Endometrium (tissue), 2 donors: ENCODE results near the gene SRPX.

Source experiments
- FAIRE-seq: peaks from 2 replicates; lab custom pipeline; 2012; peaks lifted over from hg19 to GRCh38; lab: Jason Lieb, UNC
- donor health status: control.
- donor health status: control.

Gene SRPX, protein sequence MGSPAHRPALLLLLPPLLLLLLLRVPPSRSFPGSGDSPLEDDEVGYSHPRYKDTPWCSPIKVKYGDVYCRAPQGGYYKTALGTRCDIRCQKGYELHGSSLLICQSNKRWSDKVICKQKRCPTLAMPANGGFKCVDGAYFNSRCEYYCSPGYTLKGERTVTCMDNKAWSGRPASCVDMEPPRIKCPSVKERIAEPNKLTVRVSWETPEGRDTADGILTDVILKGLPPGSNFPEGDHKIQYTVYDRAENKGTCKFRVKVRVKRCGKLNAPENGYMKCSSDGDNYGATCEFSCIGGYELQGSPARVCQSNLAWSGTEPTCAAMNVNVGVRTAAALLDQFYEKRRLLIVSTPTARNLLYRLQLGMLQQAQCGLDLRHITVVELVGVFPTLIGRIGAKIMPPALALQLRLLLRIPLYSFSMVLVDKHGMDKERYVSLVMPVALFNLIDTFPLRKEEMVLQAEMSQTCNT

DNA sequence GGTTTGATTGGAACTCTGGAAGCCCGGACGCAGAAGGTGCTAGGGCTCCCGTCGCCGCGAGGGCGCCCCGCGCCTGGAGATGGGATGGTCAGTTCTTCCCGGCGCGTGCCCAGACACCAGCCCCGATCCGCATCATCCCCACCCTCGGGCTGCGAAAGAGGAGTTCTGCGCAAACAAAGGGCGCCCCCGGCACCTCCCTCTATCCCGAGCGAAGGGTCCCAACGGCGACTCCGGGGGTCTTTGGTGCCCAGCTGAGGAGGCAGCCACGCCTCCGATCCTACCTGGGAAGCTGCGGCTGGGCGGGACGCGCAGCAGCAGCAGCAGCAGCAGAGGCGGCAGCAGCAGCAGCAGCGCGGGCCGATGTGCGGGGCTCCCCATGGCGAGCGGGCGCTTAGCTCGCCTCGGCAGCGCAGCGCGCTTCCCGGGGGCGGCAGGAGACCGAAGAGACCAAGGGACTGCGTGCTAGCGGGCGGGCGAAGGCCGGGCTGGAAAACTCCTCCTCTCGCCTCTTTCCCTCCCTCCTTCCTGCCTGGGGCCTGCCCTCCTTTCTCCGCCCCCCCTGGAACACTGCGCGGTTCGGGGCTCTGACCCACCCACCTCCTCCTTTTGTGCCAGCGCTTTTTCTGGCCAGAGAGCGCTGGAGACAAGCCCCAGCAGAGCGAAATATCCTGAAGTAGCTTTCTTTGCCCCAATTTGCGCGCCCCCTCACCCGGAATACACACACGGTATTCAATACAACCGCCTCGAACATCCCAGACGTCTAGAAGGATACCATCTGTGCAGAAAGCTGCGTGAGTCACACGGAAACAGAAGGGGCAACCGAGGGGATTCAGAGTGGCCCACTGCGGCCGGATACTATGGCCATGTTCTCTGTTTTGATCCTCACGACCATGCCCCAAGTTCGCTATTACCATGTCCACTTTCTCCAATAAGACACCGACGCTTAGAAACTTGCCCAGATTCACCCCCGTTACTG, at the start of gene SRPX:
SRPX (minus strand) TSS at position 457 of the 976 bp plus-strand sequence; CDS start at position 378, 79 bp downstream.
- FAIRE-seq = no peak

DNA sequence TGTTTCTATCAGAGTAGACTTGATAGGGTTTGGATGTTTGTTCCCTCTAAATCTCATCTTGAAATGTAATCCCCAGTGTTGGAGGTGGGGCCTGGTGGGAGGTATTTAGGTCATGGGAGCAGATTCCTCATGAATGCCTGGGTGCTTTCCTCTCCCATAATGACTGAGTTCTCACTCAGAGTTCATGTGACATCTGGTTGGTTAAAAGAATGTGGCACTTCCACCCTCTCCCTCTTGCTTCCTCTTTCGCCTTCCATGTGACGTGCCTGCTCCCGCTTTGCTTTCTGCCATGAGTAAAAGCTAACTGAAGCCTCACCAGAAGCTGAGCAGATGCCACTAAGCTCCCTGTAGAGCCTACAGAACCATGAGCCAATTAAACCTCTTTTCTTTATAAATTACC, 47.3 kb upstream of the SRPX start:
- no peak for FAIRE-seq

DNA sequence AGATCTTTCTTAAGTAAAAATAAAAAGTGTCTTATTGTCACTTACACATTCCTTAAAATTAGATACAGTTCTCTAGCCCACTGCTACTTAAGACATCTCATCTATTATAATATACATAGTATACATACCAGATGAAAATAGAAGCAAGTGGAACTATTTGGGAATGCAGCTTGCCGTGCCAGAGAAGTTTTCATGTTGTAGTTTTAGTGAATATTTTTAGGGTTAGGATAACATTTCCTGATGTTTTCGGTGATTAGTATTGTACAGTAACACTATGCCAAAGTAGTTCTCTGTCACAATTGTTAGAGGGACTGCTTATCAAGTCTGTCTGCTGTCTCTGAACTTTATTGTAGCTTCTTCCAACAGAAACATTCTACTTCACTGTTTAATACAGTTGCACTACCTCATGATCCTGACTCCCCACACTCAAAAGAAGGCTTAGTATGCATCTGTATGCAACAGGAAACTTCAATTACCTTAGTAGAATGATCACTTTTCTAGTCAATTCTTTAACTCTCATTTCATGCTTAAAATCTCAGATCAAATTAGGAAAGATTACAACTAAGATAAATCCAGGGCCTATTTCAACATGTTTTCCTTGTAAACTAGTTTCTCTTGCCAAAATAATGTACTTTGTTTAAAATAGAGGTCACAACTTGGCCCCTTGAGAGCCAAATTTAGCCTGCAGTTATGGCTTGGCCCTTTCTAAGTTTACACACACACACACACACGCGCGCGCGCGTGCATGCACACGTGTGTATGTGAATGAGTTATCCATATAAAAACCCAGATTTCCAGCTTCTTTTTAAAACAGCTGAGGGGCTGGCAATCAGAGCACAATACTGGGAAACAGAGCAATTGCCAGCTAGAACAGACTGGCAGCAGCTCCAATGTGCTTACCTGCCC, 42.3 kb upstream of the SRPX start:
- FAIRE-seq = no peak

DNA sequence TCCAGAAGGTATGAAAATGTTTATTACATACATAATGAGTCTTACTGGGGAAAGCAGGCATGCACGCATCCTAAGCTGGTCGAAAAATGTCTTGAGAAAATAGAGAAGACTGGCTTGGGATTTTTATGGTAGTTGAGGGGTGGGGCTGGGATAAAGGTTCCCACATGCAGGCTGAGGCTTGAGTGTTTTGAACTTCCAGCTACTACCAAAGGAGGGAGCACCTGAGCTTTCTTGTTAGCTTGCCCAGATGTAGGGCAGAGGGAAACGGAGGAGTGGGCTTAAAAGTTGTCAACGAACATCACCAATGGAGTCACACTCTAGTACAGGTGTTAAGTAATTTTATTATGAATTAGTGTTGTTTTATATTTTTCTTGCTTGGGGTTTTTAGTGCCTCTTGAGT, 39.6 kb upstream of the SRPX start:
- FAIRE-seq = no peak

DNA sequence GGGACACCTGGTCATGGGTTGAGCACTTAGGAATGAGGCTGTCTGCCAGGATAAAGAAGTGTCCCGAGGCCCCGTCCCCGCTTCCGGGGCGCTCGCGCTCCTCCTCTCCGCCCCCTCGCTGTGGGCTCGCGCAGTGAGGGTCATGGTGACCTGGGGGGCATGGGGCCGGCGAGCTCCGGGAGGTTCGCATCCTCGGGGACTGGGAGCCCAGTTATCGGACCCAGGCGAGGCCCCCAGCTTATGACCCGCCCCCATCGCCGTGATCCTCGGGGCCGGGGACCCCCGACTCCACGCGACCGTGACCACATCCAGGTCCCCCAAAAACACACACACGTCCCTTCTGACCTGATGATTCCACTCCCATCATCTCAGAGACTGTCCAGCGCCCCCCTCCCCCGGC, 35.3 kb upstream of the SRPX start:
- no peak for FAIRE-seq

DNA sequence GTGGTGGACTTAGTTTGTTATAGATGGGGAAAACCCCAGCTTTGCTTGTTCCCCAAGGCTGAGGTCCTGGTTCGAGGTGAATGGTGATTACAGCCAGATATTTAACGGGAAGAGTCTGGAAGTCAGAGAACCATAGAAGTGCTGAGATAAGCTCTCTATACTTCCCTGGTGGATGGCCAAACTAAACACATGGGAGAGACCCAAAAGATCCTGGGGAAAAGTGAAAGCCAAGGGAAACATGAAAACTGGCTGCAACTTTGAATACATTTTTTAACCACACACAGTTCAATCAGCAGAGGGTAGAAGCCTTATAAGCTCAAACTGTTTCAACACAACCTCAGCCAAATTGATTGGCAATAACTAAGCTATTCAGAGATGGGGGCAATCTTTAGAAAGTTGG, 29.3 kb upstream of the SRPX start:
- no peak for FAIRE-seq

DNA sequence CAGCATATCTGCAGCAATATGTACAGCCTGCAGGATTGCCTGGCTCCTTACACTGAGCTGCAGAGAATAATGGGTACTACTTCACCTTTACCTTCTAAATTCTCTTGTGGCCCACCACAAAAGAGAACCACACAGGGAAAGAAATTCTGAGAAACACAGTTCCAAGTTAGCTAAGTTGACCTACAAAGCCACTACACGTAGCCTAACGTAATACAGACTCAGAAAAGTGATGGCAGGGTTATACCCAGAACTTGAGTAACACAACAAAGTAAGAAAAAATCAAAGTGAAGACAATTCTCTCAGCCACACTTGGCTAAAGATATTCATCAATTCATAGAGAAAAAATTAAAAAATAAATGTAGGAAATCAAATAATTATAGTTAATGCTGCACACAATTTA, 26.4 kb upstream of the SRPX start:
- no peak for FAIRE-seq

DNA sequence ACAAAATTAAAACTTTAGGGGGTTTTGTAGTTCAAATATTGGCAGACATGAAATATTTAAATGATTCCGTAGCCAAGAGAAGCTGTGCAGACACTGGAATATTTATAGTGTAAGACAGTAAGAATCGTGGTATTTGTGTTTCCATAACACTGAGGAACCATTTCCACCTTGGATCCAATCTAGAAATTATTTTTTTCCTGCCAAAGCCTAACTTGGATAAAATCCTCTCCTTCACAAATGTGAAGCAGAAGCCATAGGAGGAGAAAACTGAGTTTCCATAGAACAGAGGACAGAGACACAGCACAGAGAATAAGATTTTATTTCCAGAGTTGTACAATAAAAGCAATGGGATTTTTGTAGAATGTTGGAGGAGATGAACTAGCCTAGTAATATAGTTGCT, 19.9 kb upstream of the SRPX start:
- FAIRE-seq = no peak

DNA sequence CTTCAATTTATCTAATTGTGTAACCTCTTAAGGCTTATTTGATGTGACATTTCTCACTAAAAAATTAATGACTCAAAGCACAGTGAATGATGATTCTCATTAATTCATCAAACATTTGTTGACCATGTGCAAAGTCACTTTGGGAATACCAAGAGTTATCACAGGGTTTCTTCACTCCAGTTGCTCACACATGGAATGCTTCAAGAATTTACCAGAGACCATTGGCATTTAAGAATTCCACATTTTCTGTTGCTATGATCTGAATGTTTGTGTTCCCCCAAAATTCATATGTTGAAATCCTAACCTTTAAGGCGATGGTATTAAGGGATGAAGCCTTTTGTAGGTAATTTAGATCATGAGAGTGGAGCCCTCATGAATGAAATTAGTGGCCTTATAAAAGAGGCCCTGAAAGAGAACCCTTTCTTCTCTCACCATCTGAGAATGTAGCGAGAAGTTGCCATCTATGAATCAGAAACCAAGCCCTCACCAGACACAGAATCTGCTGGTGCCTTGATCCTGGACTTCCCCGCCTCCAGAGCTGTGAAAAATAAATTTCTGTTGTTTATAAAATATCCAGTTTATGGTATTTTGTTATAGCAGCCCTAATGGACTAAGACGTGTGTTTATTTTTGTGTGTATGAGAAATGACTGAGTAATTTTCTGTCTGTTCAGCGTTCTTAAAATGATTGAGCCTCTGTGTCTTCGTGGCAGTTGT, 16.4 kb upstream of the SRPX start:
- no peak for FAIRE-seq

DNA sequence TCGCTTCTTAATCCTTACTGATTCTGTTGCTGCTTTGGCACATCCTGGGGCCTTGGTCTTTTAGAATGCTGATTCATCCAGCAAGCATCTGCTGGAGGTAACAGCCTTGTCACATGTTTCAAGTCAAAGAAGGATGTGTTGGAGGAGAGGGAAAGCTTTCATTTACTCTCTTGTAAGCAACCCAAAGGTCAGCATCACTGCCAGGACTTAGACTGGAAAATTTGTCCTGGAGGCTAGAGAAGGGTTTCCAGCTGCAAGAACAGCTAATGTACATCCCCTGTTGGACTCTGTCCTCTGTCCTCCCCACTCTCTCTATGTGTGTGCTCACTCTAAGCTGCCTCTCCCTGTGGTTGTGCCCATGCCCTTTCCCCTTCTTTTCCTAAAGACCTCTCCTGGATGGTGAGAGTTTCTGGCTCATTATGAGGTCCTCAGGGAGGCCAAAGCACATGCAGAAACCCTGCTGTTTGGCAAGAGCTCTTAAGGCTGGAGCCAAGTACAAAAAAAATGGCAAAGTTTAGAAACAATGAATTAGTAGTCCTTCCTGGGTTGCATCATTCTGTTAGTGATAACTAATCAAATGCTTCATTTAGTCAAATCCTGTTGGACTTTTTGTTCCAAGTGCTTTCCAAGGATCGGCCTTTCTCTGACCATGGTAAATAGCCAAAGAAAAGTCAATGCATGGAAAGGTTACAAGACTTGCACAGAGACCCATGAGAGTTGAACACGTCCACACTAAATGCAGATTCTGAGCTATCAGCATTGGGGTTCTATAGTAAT, 13.4 kb upstream of the SRPX start:
- FAIRE-seq = no peak

DNA sequence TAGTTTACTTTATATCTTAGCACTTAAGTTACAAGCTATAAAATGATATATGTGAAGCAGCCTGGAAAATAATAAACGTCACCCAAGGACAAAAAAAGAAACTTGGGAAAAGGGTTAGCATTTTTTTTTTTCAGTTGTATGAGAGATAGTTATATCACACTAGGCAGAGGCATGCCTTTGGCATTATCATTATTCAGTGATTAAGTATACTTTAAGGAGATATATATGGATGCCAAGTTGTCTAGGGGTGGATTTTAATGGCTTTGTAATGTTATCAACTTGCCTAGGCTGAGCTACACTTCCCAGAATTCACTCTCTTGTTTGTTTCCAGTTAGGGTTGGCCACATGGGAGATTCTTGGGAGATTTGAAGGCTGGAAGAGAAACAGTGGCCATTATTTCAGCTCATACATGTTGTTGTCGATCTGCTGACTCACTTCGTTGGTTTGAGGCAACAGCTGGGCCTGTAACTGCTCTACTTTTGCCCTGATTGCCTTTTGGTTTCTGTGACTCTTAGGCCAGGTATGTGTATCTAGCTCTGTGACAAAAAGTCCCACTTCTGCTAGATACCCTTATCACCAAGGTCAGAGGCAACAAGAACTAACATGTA, 11.5 kb upstream of the SRPX start:
- no peak for FAIRE-seq

DNA sequence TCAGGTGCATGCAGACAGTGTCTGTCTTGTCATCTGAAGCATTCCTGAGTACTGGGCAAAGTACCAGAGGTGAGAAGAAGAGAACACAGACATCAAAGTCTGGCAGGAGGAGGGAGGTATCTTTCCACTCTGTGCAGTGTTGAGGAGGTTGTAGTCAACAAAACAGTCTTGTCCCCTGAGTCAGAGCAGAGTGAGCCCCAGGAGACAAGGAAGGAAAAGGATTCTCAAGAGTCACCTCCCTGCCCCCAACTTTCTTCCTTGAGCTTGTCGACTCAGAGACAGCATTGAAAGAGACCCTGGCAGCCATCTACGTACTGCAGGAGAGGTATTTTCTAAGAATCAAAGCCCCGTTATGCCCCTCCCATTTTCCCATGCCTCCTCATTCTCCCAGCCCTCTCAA, 4.4 kb upstream of the SRPX start:
- FAIRE-seq = no peak

DNA sequence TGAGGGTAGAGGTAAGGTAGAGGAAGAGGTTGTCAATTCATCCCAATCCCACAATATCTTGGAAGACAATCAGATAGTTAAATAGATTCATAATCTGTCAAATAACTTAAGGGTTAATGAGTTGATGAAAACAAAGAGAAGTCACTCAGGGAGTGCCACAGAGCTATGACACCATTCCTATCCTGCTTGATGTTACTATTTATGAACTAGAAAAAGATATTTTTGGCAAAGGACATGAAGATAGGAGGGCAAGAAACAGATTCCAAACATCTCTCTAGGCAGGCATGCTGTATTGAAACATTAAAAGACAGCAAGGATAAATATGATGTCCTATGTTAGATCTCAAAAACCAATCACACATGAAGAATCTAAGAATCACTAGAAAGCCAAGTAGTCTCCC, 3.5 kb upstream of the SRPX start:
- no peak for FAIRE-seq

DNA sequence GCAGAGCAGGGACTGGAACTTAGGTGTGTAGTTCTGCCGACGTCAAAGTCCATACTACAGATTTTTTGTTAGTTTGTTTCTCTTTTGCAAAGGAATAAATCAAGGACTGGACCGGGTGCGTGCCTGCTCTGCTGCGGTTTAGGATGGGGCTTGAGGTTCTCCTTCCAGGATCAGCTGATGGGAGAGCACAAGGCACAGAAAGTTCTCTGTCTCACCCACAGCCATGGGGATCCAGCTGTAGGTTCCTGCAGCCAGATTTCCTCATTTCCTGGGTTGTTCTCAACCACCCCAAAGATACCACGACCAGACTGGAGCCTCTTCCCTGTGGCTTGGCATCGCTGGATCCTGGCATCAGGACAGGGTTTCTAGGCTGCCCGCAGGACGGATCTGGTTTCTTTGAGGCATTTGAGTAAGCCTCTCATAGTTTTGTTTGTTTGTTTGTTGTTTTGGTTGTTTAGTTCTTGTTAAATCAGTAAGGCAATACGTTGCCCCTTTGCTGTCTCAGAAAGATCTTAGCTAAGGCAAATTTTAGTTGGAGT, 789 bp upstream of the SRPX start:
- FAIRE-seq = no peak

DNA sequence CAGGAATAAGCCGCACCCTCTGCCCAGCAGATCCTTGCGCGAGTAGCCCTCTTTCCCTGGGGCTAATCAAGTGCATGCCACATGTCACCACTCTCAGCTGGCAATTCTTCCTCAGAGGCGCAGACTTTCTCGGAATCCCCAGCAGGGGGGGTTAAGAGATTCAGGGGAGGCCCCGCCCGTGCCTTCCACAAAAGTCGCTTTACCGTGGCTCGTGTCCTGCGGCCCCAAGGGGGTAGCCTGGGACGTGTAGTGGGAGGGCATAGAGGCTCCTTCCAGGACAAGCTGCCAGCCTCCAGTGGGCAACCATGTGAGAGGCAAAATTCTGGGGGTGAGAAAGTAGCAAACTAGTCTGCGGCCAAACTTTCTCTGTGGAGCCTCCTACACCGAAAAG, 652 bp downstream of the SRPX start:
- no peak for FAIRE-seq

DNA sequence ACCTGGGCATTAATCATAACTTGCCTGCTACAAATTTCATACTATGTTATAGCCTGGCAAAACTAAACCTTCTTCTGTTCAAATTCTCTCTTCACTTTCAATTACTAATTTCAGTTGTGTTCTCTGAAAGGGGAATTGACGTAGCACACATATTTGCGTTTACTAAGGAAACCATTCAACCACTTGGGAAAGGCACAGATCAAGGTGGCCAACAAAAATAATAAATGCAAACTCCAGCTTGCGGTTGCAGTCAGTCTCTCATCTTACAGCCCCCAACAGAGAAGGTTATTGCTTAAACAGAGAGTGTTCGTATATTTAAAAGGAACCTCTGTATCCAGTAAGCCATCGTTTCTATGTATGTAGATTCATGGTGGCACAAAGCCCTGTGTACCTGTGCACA, 4.0 kb downstream of the SRPX start:
- FAIRE-seq = no peak

DNA sequence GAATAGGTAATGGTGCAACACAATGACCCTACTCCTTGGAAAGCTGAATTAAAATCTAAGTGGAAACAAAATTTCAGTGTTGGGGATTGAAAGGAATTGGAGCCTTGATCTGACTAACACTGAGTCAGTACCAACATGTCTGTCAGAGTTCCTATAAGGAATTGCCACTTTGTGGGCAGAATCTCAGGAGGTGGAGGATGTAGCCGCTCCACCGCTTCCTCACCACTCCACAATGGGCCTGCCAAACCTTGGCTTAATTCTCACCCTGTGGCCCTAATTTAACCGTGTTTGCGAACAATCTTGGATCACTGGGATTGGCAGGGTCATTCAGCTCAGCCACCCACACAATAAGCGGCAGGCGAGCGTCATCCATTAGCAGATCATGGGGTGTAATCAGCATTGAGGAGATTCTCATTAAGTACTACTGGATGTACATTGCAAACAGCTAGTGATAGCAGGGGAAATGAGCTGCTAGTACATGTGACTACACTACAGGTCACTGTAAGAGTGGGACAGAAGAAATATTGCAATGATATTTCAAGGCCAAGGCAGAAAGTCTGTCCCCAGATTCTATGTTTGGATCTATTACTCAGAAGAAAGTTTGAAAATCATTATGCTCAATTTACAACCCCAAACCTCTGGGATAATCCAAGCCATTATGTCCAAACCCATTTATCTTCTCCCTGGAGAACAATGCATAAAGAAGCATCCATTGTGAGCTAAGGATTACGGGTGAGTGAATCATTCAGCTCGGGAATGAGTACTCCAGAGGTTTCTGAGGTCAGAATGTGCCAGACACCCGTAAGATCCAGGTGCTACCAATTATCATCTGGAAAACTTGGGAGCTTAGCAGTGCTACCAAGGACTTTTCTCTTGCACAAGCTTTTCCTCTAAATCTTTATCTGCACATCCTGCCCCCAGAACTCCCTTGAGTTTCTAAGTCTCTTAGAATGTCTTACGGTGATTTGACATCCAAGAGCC, 5.8 kb downstream of the SRPX start:
- no peak for FAIRE-seq

DNA sequence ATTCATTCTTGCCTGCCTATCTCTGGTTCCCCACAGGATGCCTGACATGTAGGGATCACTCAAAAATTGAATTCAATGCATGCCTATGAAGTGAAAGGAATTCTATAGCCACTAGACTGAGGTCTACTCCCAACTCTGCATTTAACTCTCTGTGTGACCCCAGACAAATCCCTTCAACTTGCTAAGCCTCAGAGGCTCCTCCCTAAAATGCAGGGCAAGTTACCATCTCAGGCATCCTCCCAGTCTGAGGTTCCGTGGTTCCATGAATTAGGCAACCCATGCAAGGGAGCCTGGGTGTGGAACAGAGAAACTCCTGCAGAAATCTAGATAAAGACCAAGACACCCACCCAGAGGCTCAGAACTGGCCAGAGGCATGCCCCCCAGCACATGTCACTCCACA, 6.6 kb downstream of the SRPX start:
- no peak for FAIRE-seq
